Endothelial cell of umbilical vein (primary cell): ENCODE data around the gene FYTTD1.

Source experiments
- CTCF ChIP-seq, 2 donors: IDR thresholded peaks; 1 replicate in 1 of 2; 2 replicates in 1 of 2; pipeline ENCODE4 v1.5.1; 2011; ENCODE audit warnings: low read length in 2 of 2, mild to moderate bottlenecking in 2 of 2, moderate library complexity in 2 of 2, control low read depth in 1 of 2, inconsistent platforms in 1 of 2, low read depth in 1 of 2; ENCODE audit not compliant: insufficient read depth in 1 of 2; ENCODE audit errors: extremely low read depth in 1 of 2
- EZH2 ChIP-seq: IDR thresholded peaks from 2 replicates; pipeline ENCODE4 v1.6.1; 2012; ENCODE audit warnings: borderline replicate concordance, low read depth, mild to moderate bottlenecking, moderate library complexity, low read length, inconsistent platforms; ENCODE audit not compliant: severe bottlenecking
- FOS ChIP-seq: IDR thresholded peaks from 2 replicates; pipeline ENCODE4 v1.6.1; 2011; ENCODE audit warnings: mild to moderate bottlenecking, low read length, moderate library complexity, borderline replicate concordance; ENCODE audit not compliant: insufficient read depth
- JUN ChIP-seq: IDR thresholded peaks from 2 replicates; pipeline ENCODE4 v1.6.1; 2011; ENCODE audit warnings: borderline replicate concordance, low read depth; ENCODE audit not compliant: insufficient read length, insufficient read depth
- MAX ChIP-seq: IDR thresholded peaks from 2 replicates; pipeline ENCODE4 v1.6.1; 2011; ENCODE audit not compliant: insufficient read depth, insufficient read length
- MYC ChIP-seq: IDR thresholded peaks from one replicate; pipeline ENCODE4 v1.6.1; 2011; ENCODE audit warnings: mild to moderate bottlenecking, low read depth, low read length
- POLR2A ChIP-seq: IDR thresholded peaks from 2 replicates; pipeline ENCODE4 v1.6.1; 2012; ENCODE audit warnings: low read depth, mild to moderate bottlenecking, control low read depth, low read length
- POLR2AphosphoS5 ChIP-seq: IDR thresholded peaks from 2 replicates; pipeline ENCODE4 v1.6.1; 2012; ENCODE audit warnings: low read depth, mild to moderate bottlenecking, control low read depth, low read length, moderate library complexity; ENCODE audit not compliant: insufficient read depth

- TF ChIP-seq POLR2A (no peak), POLR2AphosphoS5 (no peak), CTCF (IDR thresholded peaks at IDR 0.05; ENCODE audit: extremely low read depth in 1 of 2, insufficient read depth in 1 of 2, low read depth in 1 of 2, low read length in 2 of 2) (no peak), MYC (no peak), JUN (no peak), MAX (no peak), EZH2 (no peak), FOS (no peak)
These were observed 16.6 kb upstream of the FYTTD1 start for GRCh38 chr3:197733042-197733441.
